Adrenal gland (tissue), 5 donors: ENCODE data around the gene OSBPL2.

Experiments
- CTCF ChIP-seq, 6 experiments: fragments of 450-650 bp in 4 of 6; fragments of 200-600 bp in 2 of 6; sonication (generic) in 1 of 6; IDR thresholded peaks; 1 replicate in 5 of 6; 2 replicates in 1 of 6; pipeline versions ENCODE4 v1.5.1 to v1.8.0; 2016 to 2021; ENCODE audit warnings: antibody characterized with exemption in 6 of 6, mild to moderate bottlenecking in 2 of 6, moderate library complexity in 1 of 6
- POLR2A ChIP-seq, 2 donors: fragments of 450-650 bp; IDR thresholded peaks; one replicate each; pipeline ENCODE4 v1.6.1; 2017; ENCODE audit warnings: antibody characterized with exemption in 2 of 2, mild to moderate bottlenecking in 2 of 2, moderate library complexity in 1 of 2
- donor health status: DM: no; HTN: no; CAD: no.

- TF ChIP-seq CTCF (IDR thresholded peaks at IDR 0.05) = no peak
- TF ChIP-seq POLR2A (IDR thresholded peaks at IDR 0.05) = no peak
Observed at GRCh38 chr20:62254021-62254724, 15.9 kb downstream of the OSBPL2 start.
